GM23338 (cell line): ENCODE data around the gene XXYLT1. TPM values are rescaled to one million over a fixed set of nuclear protein-coding genes. Genes with fewer than 3 reads are reported as not detected.

Source experiments
- ATAC-seq: fragments of 200-7000 bp; cut with Tn5 transposase; 3 replicates; pipeline ENCODE4 v1.9.1; 2020
- DNase-seq: peaks from one replicate; pipeline ENCODE4 v3.0.0-alpha.2; 2015; ENCODE audit warnings: low spot score
- H2AFZ ChIP-seq: fragments of 200-600 bp; sonication (generic); 2 replicates; pipeline ENCODE4 v1.8.0; 2016; ENCODE audit warnings: antibody characterized with exemption, mild to moderate bottlenecking, moderate library complexity
- H3F3A ChIP-seq: fragments of 200-600 bp; sonication (generic); replicated peaks from 2 replicates; pipeline ENCODE4 v1.8.0; 2017; ENCODE audit warnings: antibody characterized with exemption, mixed run types, low read depth
- H3K27ac ChIP-seq: fragments of 200-600 bp; sonication (generic); 2 replicates; pipeline ENCODE4 v1.6.1; 2016; ENCODE audit warnings: low read depth
- H3K27me3 ChIP-seq: fragments of 200-600 bp; sonication (generic); 2 replicates; pipeline ENCODE4 v1.8.0; 2016; ENCODE audit warnings: mild to moderate bottlenecking, mixed run types, moderate library complexity; ENCODE audit not compliant: insufficient read depth
- H3K36me3 ChIP-seq: fragments of 200-600 bp; sonication (generic); 2 replicates; pipeline ENCODE4 v1.8.0; 2016; ENCODE audit warnings: mild to moderate bottlenecking; ENCODE audit not compliant: insufficient read depth
- H3K4me1 ChIP-seq: fragments of 200-600 bp; sonication (generic); 2 replicates; pipeline ENCODE4 v1.8.0; 2016; ENCODE audit warnings: mild to moderate bottlenecking, moderate library complexity; ENCODE audit not compliant: insufficient read depth
- H3K4me2 ChIP-seq: fragments of 200-600 bp; sonication (generic); 2 replicates; pipeline ENCODE4 v1.7.1; 2017; ENCODE audit warnings: mixed run types
- H3K4me3 ChIP-seq: fragments of 200-600 bp; sonication (generic); 2 replicates; pipeline ENCODE4 v1.6.1; 2016; ENCODE audit warnings: mixed run types
- H3K79me2 ChIP-seq: fragments of 200-600 bp; sonication (generic); replicated peaks from 2 replicates; pipeline ENCODE4 v1.8.0; 2017; ENCODE audit warnings: mild to moderate bottlenecking; ENCODE audit not compliant: insufficient read depth
- H3K9me2 ChIP-seq: fragments of 200-600 bp; sonication (generic); 2 replicates; pipeline ENCODE4 v1.8.0; 2017; ENCODE audit not compliant: insufficient read depth
- H4K20me1 ChIP-seq: fragments of 200-600 bp; sonication (generic); replicated peaks from 2 replicates; pipeline ENCODE4 v1.8.0; 2017; ENCODE audit warnings: mild to moderate bottlenecking; ENCODE audit not compliant: insufficient read depth
- H3K27ac Mint-ChIP-seq: 2 replicates; pipeline ENCODE4 v1.8.0; 2020; ENCODE audit warnings: inconsistent platforms, mild to moderate bottlenecking, moderate library complexity, mixed read lengths
- H3K27me3 Mint-ChIP-seq: 3 replicates; pipeline ENCODE4 v1.8.0; 2022; ENCODE audit warnings: low read depth, mild to moderate bottlenecking, moderate library complexity, mixed read lengths, inconsistent platforms; ENCODE audit not compliant: insufficient read depth, poor library complexity
- H3K36me3 Mint-ChIP-seq: 3 replicates; pipeline ENCODE4 v1.8.0; 2021; ENCODE audit warnings: low read depth, mild to moderate bottlenecking, inconsistent platforms, moderate library complexity, mixed read lengths
- H3K4me1 Mint-ChIP-seq: 3 replicates; pipeline ENCODE4 v1.8.0; 2020; ENCODE audit warnings: mild to moderate bottlenecking, inconsistent platforms, mixed read lengths
- H3K4me3 Mint-ChIP-seq: 3 replicates; pipeline ENCODE4 v1.8.0; 2021; ENCODE audit warnings: moderate library complexity, mild to moderate bottlenecking, inconsistent platforms, mixed read lengths
- H3K9me3 Mint-ChIP-seq: 3 replicates; pipeline ENCODE4 v1.8.0; 2020; ENCODE audit warnings: moderate library complexity, mild to moderate bottlenecking, inconsistent platforms, mixed read lengths
- CREB1 ChIP-seq: fragments of 250-450 bp; sonication (Bioruptor Pico); IDR thresholded peaks from 2 replicates; pipeline ENCODE4 v1.5.0; 2020; ENCODE audit warnings: low read depth, mild to moderate bottlenecking, moderate library complexity
- EZH2 ChIP-seq: fragments of 200-600 bp; sonication (generic); IDR thresholded peaks from one replicate; pipeline ENCODE4 v1.8.0; 2017; ENCODE audit warnings: antibody characterized with exemption, mild to moderate bottlenecking, low read depth; ENCODE audit not compliant: unreplicated experiment
- EZH2phosphoT487 ChIP-seq: fragments of 200-600 bp; sonication (generic); IDR thresholded peaks from one replicate; pipeline ENCODE4 v1.8.1; 2018; ENCODE audit warnings: antibody characterized with exemption; ENCODE audit not compliant: unreplicated experiment
- JUNB ChIP-seq: IDR thresholded peaks from one replicate; pipeline ENCODE4 v1.6.1; 2016; ENCODE audit warnings: antibody characterized with exemption; ENCODE audit not compliant: unreplicated experiment
- NANOG ChIP-seq: IDR thresholded peaks from 2 replicates; pipeline ENCODE4 v1.6.1; 2016; ENCODE audit warnings: antibody characterized with exemption, borderline replicate concordance
- POLR2AphosphoS5 ChIP-seq: IDR thresholded peaks from 2 replicates; pipeline ENCODE4 v1.6.1; 2016; ENCODE audit warnings: antibody characterized with exemption, low read depth
- STAT1 ChIP-seq: IDR thresholded peaks from one replicate; pipeline ENCODE4 v1.6.1; 2016; ENCODE audit warnings: antibody characterized with exemption; ENCODE audit not compliant: unreplicated experiment
- ZNF114 ChIP-seq: fragments of 250-450 bp; sonication (Bioruptor Pico); IDR thresholded peaks from 2 replicates; pipeline ENCODE4 v1.5.0; 2020; ENCODE audit warnings: mild to moderate bottlenecking, moderate library complexity
- ZNF331 ChIP-seq: fragments of 250-450 bp; sonication (Bioruptor Pico); IDR thresholded peaks from 2 replicates; pipeline ENCODE4 v1.5.0; 2020; ENCODE audit warnings: low read depth, mild to moderate bottlenecking, moderate library complexity
- polyA plus RNA-seq: library from polyadenylated mRNA; unstranded; fragments of >200 nt; fragmentation: Nextera tagmentation; extraction: Ambion mirVana; gene quantifications from 2 replicates; pipeline ENCODE4 v1.2.1, GENCODE V29; 2016
- total RNA-seq: library from RNA; depleted of rRNA; stranded (reverse); fragments of >200 nt; shearing (Covaris generic); gene quantifications from 2 replicates; pipeline ENCODE4 v1.2.3, GENCODE V29; 2014
- TF ChIP-seq, protein P1 (sequence below), 2 experiments: fragments of 200-600 bp in 1 of 2; sonication (generic) in 1 of 2; conservative IDR thresholded peaks; 2 replicates each; pipeline versions ENCODE4 v1.5.1 to v1.6.1; 2016 to 2017; ENCODE audit warnings: antibody characterized with exemption in 2 of 2, low read depth in 2 of 2, mild to moderate bottlenecking in 2 of 2, moderate library complexity in 1 of 2
- TF ChIP-seq, protein P2 (sequence below): IDR thresholded peaks from 2 replicates; pipeline ENCODE4 v1.6.1; 2016; ENCODE audit warnings: antibody characterized with exemption
- TF ChIP-seq, protein P3 (sequence below): fragments of 250-450 bp; sonication (Bioruptor Pico); IDR thresholded peaks from 2 replicates; pipeline ENCODE4 v1.5.0; 2020; ENCODE audit warnings: mild to moderate bottlenecking, moderate library complexity
- TF ChIP-seq, protein P4 (sequence below): IDR thresholded peaks from one replicate; pipeline ENCODE4 v1.6.1; 2018; ENCODE audit warnings: antibody characterized with exemption; ENCODE audit not compliant: unreplicated experiment

XXYLT1 gene
- total and polyA plus RNA-seq, 2 experiments from 2014 or later, result 13.5 to 34.8 TPM

DNA sequence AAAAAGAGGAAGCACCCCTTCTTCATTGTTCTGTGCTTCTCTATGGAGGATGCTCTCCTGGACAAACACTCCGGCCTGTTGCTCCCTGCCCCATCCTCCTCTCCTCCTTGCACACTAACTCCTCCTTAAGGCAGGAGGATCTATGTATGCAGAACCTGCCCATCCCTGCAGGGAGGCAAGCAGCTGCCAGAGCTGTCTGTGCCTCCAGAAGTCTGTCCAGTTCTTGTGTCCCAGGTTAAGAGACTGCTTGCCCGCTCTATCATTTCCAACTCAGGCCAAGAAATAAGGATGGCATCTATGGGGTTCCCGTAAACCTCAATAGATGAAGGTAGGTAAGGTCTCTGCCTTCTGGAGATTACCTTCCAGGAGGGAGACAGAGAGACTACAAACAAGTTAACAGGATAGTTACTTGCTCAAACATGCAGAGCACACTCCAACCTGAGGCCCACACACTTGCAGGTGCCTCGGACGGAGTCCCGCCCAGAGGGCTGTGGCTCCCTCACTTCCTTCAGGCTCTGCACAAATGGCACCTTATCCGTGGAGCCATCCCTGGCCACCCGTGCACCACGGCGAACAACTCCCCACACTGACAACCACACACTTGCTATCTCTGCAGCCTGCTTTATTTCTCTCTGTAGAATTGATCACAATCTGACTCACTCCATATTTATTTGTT lies 6.9 kb downstream of the XXYLT1 start:
- Mint-ChIP-seq H3K27ac (no peak overlapping the region), H3K4me1 (peaks cover 30% of the 10 kb centered on the region)
- no peak overlapping the region for H3K4me2 ChIP-seq

More for the DNA sequence above, 6.9 kb downstream of the XXYLT1 start:
- Mint-ChIP-seq H3K4me3 (no peak overlapping the region; the same call in 2 of the 3 replicates), H3K36me3 (peaks cover 23% of the 10 kb centered on the region), H3K9me3 (no peaks in the 10 kb centered on the region), H3K27me3 (peaks cover 6% of the 10 kb centered on the region)
- Histone ChIP-seq H3K79me2 (peaks cover 79% of the 10 kb centered on the region), H3K9me2 (no peaks in the 10 kb centered on the region), H3K27ac (no peak overlapping the region), H2AFZ (no peak overlapping the region), H3K4me1 (peaks cover 12% of the 10 kb centered on the region), H3F3A (peaks cover 16% of the 10 kb centered on the region; the same call in 1 of the 2 replicates), H3K36me3 (no peaks in the 10 kb centered on the region), H3K4me3 (no peak overlapping the region), H4K20me1 (peaks cover 67% of the 10 kb centered on the region), H3K27me3 (no peaks in the 10 kb centered on the region)
- DNase-seq (no peak), ATAC-seq (no peak)
- TF ChIP-seq ZNF331, result no peak
- TF ChIP-seq, protein P1, sequence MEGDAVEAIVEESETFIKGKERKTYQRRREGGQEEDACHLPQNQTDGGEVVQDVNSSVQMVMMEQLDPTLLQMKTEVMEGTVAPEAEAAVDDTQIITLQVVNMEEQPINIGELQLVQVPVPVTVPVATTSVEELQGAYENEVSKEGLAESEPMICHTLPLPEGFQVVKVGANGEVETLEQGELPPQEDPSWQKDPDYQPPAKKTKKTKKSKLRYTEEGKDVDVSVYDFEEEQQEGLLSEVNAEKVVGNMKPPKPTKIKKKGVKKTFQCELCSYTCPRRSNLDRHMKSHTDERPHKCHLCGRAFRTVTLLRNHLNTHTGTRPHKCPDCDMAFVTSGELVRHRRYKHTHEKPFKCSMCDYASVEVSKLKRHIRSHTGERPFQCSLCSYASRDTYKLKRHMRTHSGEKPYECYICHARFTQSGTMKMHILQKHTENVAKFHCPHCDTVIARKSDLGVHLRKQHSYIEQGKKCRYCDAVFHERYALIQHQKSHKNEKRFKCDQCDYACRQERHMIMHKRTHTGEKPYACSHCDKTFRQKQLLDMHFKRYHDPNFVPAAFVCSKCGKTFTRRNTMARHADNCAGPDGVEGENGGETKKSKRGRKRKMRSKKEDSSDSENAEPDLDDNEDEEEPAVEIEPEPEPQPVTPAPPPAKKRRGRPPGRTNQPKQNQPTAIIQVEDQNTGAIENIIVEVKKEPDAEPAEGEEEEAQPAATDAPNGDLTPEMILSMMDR (conservative IDR thresholded peaks at IDR 0.05; ENCODE audit: low read depth in 2 of 2), result no peak
- TF ChIP-seq, protein P2, sequence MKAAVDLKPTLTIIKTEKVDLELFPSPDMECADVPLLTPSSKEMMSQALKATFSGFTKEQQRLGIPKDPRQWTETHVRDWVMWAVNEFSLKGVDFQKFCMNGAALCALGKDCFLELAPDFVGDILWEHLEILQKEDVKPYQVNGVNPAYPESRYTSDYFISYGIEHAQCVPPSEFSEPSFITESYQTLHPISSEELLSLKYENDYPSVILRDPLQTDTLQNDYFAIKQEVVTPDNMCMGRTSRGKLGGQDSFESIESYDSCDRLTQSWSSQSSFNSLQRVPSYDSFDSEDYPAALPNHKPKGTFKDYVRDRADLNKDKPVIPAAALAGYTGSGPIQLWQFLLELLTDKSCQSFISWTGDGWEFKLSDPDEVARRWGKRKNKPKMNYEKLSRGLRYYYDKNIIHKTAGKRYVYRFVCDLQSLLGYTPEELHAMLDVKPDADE, result no peak
- TF ChIP-seq, protein P3, sequence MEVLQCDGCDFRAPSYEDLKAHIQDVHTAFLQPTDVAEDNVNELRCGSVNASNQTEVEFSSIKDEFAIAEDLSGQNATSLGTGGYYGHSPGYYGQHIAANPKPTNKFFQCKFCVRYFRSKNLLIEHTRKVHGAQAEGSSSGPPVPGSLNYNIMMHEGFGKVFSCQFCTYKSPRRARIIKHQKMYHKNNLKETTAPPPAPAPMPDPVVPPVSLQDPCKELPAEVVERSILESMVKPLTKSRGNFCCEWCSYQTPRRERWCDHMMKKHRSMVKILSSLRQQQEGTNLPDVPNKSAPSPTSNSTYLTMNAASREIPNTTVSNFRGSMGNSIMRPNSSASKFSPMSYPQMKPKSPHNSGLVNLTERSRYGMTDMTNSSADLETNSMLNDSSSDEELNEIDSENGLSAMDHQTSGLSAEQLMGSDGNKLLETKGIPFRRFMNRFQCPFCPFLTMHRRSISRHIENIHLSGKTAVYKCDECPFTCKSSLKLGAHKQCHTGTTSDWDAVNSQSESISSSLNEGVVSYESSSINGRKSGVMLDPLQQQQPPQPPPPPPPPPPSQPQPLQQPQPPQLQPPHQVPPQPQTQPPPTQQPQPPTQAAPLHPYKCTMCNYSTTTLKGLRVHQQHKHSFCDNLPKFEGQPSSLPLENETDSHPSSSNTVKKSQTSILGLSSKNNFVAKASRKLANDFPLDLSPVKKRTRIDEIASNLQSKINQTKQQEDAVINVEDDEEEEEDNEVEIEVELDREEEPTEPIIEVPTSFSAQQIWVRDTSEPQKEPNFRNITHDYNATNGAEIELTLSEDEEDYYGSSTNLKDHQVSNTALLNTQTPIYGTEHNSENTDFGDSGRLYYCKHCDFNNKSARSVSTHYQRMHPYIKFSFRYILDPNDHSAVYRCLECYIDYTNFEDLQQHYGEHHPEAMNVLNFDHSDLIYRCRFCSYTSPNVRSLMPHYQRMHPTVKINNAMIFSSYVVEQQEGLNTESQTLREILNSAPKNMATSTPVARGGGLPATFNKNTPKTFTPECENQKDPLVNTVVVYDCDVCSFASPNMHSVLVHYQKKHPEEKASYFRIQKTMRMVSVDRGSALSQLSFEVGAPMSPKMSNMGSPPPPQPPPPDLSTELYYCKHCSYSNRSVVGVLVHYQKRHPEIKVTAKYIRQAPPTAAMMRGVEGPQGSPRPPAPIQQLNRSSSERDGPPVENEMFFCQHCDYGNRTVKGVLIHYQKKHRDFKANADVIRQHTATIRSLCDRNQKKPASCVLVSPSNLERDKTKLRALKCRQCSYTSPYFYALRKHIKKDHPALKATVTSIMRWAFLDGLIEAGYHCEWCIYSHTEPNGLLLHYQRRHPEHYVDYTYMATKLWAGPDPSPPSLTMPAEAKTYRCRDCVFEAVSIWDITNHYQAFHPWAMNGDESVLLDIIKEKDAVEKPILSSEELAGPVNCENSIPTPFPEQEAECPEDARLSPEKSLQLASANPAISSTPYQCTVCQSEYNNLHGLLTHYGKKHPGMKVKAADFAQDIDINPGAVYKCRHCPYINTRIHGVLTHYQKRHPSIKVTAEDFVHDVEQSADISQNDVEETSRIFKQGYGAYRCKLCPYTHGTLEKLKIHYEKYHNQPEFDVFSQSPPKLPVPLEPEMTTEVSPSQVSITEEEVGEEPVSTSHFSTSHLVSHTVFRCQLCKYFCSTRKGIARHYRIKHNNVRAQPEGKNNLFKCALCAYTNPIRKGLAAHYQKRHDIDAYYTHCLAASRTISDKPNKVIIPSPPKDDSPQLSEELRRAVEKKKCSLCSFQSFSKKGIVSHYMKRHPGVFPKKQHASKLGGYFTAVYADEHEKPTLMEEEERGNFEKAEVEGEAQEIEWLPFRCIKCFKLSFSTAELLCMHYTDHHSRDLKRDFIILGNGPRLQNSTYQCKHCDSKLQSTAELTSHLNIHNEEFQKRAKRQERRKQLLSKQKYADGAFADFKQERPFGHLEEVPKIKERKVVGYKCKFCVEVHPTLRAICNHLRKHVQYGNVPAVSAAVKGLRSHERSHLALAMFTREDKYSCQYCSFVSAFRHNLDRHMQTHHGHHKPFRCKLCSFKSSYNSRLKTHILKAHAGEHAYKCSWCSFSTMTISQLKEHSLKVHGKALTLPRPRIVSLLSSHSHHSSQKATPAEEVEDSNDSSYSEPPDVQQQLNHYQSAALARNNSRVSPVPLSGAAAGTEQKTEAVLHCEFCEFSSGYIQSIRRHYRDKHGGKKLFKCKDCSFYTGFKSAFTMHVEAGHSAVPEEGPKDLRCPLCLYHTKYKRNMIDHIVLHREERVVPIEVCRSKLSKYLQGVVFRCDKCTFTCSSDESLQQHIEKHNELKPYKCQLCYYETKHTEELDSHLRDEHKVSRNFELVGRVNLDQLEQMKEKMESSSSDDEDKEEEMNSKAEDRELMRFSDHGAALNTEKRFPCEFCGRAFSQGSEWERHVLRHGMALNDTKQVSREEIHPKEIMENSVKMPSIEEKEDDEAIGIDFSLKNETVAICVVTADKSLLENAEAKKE (CRISPR knock-in tag), result no peak
- no peak for TF ChIP-seq ZNF114
- TF ChIP-seq NANOG, result no peak
- no peak for TF ChIP-seq JUNB
- no peak for TF ChIP-seq EZH2phosphoT487
- no peak for TF ChIP-seq EZH2
- no peak for TF ChIP-seq CREB1 (CRISPR knock-in tag)
- no peak for TF ChIP-seq STAT1
- TF ChIP-seq, protein P4, sequence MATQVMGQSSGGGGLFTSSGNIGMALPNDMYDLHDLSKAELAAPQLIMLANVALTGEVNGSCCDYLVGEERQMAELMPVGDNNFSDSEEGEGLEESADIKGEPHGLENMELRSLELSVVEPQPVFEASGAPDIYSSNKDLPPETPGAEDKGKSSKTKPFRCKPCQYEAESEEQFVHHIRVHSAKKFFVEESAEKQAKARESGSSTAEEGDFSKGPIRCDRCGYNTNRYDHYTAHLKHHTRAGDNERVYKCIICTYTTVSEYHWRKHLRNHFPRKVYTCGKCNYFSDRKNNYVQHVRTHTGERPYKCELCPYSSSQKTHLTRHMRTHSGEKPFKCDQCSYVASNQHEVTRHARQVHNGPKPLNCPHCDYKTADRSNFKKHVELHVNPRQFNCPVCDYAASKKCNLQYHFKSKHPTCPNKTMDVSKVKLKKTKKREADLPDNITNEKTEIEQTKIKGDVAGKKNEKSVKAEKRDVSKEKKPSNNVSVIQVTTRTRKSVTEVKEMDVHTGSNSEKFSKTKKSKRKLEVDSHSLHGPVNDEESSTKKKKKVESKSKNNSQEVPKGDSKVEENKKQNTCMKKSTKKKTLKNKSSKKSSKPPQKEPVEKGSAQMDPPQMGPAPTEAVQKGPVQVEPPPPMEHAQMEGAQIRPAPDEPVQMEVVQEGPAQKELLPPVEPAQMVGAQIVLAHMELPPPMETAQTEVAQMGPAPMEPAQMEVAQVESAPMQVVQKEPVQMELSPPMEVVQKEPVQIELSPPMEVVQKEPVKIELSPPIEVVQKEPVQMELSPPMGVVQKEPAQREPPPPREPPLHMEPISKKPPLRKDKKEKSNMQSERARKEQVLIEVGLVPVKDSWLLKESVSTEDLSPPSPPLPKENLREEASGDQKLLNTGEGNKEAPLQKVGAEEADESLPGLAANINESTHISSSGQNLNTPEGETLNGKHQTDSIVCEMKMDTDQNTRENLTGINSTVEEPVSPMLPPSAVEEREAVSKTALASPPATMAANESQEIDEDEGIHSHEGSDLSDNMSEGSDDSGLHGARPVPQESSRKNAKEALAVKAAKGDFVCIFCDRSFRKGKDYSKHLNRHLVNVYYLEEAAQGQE, result no peak
- no peak for TF ChIP-seq POLR2AphosphoS5
